ENCODE data around the gene HIGD1C. TPM values are rescaled to one million over a fixed set of nuclear protein-coding genes. Genes with fewer than 3 reads are reported as not detected.

The HIGD1C gene
- total RNA-seq, 1 experiment from 2014 or later: not detected

- Histone ChIP-seq H2BK120ac (ENCODE audit: low read depth, low read length, poor library complexity, severe bottlenecking) (no peak overlapping the region), H4K8ac (replicated peaks; ENCODE audit: insufficient read length, low read depth, low read length) (no peak overlapping the region), H4K91ac (ENCODE audit: insufficient read length, low read depth, low read length) (no peak overlapping the region), H3K18ac (ENCODE audit: insufficient read length, low read depth, low read length) (no peak overlapping the region), H2BK5ac (ENCODE audit: insufficient read length, low read length) (no peak overlapping the region), H3K79me2 (ENCODE audit: insufficient read depth, low read length) (peaks cover 14% of the 10 kb centered on the region), H2BK12ac (ENCODE audit: insufficient read length, low read depth, low read length) (no peak overlapping the region), H2AK5ac (ENCODE audit: insufficient read length, low read length) (no peak overlapping the region), H2BK15ac (ENCODE audit: low read depth, low read length) (no peak overlapping the region), H3K4me1 (ENCODE audit: insufficient read depth, low read length) (no peaks in the 10 kb centered on the region), H2BK20ac (ENCODE audit: low read depth, low read length, poor library complexity, severe bottlenecking) (no peak overlapping the region), H3K9ac (ENCODE audit: extremely low read depth, insufficient read length, low read length) (no peak overlapping the region), H3K4ac (ENCODE audit: low read depth, low read length) (no peak overlapping the region), H3K14ac (ENCODE audit: insufficient read depth, low read length) (no peak overlapping the region), H3T11ph (ENCODE audit: low read length) (no peak overlapping the region), H3K56ac (ENCODE audit: insufficient read length, low read depth, low read length) (no peak overlapping the region), H3K27ac (ENCODE audit: insufficient read length, low read depth, low read length) (no peak overlapping the region), H4K5ac (ENCODE audit: insufficient read length, low read depth, low read length) (no peak overlapping the region), H3K23me2 (ENCODE audit: insufficient read length, low read depth, low read length, poor library complexity, severe bottlenecking) (peaks cover 2% of the 10 kb centered on the region), H2AFZ (ENCODE audit: low read length) (no peak overlapping the region), H3K4me2 (ENCODE audit: insufficient read depth, insufficient read length, low read length) (no peak overlapping the region), H3K23ac (ENCODE audit: insufficient read length, low read depth, low read length) (no peak overlapping the region), H3K79me1 (ENCODE audit: insufficient read depth, low read depth, low read length, poor library complexity, severe bottlenecking) (peaks cover 7% of the 10 kb centered on the region), H3K9me3 (ENCODE audit: control insufficient read depth, low read depth, low read length) (no peaks in the 10 kb centered on the region), H3K27me3 (ENCODE audit: insufficient read depth, low read length) (no peaks in the 10 kb centered on the region), H4K20me1 (ENCODE audit: control insufficient read depth, insufficient read depth, insufficient read length) (no peaks in the 10 kb centered on the region)
- TF ChIP-seq CTCF (conservative IDR thresholded peaks at IDR 0.05): no peak
- Mint-ChIP-seq H3K36me3 (ENCODE audit: insufficient read depth in 1 of 3, low read depth in 3 of 3) (0 out of 7 replicates have a peak, but pooled peaks cover 0 to 2% (median 0%) of the 10 kb centered on the region in 3 experiments), H3K4me1 (peaks cover 25 to 27% of the 10 kb centered on the region in 2 experiments), H3K27me3 (ENCODE audit: low read depth) (no peaks in the 10 kb centered on the region), H3K9me3 (no peaks in the 10 kb centered on the region), H3K4me3 (no peak overlapping the region), H3K27ac (no peak overlapping the region)
- WGBS (ENCODE audit: extremely low coverage, insufficient read length, low lambda C conversion rate): no CpG with 5 or more reads among the region's 2 CpGs
- no peak for DNase-seq
Observed at GRCh38 chr12:51019927-51020326, 67.6 kb downstream of the HIGD1C start.

Other genes with a start within 250 kb of the HIGD1C start
- gene ATF1, start 188.4 kb upstream of the HIGD1C start, total RNA-seq (2021): 45.7 and 47.8 TPM in 2 replicates
- gene TMPRSS12, start 109.6 kb upstream of the HIGD1C start, total RNA-seq (2021): not detected in 2 replicates
- gene SLC11A2, start 73.8 kb downstream of the HIGD1C start, total RNA-seq (2021): 45.6 and 47.9 TPM in 2 replicates
- gene LETMD1, start 95.8 kb downstream of the HIGD1C start, total RNA-seq (2021): 33.0 and 34.9 TPM in 2 replicates
- gene CSRNP2, start 131.1 kb downstream of the HIGD1C start, total RNA-seq (2021): 38.6 and 42.5 TPM in 2 replicates
- gene TFCP2, start 220.6 kb downstream of the HIGD1C start, total RNA-seq (2021): 25.2 and 27.1 TPM in 2 replicates

Measured in H9 (cell line).